CD4-positive, alpha-beta T cell treated with Interleukin-17A for 1 hour (primary cell): Measurements from ENCODE around the gene RAET1G.
"Not testable (repeated sequence)": the region's sequence is repeated elsewhere in the genome, so short reads cannot be mapped to it uniquely, and the experiment has no call there.

Experiments used
- DNase-seq: peaks from one replicate; pipeline ENCODE4 v3.0.0-alpha.2; 2020

The RAET1G gene

DNA sequence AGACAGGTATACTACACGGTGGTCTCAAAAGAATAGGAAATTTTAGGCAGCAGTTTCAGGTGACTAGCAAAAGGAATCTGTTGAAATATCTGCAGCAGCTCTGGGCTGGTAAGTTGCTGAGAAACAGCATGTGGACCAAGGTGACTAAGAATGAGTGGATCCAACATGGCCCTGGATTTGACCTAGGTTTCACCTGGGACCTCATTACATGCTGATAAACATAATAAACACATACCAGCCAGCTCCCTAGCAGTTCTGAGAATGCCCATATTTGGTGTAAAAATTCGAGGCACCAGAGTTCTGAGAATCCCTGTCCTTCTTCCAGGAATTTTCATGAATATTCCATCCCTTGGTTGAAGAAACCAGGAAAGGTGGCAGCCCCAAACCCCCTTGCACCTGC lies 30.5 kb upstream of the RAET1G start:
- DNase-seq, result not testable (repeated sequence)

DNA sequence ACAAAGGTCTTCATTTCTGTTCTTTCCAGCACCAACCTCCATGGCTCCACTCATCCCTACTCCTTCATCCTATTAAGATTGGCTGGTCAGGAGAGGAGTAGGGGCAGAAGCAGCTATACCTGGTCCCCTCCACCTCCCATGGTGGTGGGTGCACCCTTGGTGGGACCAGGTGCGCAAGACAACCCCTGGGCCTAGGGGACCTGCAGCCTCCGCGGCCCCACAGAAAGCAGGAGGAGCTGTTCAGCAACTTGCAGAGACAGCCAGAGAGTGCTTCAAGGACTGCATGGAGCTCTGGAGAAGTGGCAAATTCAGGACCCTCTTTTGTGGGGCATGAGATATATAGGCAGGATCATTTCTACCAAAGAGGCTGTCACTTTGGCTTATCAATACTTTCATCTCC lies 28.7 kb upstream of the RAET1G start:
- DNase-seq, result no peak

GRCh38 chr6:149951096-149951495 lies 28.2 kb upstream of the RAET1G start:
- DNase-seq, result no peak

DNA sequence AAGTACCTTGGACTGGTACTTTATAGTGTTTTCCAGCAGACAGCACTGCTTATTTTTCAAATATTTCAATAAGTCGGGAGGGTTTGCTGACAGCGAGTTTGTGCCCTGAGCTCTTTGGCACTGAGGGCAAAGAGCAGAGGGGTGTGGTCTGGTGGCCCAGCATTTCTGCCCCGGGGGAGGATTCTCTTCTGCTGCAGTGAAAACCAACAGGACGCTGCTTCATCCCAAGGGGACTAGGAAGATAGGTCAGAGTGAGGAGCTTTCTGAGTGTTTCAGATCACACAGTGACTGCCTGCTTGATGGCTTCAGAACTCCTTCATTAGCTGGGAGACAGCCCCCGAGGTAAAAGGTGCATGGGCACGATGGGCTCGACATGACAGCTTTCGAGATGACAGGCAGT lies 27.5 kb upstream of the RAET1G start:
- no peak for DNase-seq

DNA sequence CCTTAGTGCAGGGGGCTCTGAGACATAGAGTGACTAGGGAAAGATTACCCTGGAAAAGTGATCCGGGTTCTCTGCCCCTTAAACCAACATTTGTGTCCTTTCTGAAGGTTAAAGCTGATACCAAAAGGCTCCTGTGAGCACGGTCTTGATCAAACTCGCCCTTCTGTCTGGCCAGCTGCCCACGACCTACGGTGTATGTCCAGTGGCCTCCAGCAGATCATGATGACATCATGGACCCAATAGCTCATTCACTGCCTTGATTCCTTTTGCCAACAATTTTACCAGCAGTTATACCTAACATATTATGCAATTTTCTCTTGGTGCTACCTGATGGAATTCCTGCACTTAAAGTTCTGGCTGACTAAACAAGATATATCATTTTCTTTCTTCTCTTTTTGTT lies 25.7 kb upstream of the RAET1G start:
- no peak for DNase-seq

DNA sequence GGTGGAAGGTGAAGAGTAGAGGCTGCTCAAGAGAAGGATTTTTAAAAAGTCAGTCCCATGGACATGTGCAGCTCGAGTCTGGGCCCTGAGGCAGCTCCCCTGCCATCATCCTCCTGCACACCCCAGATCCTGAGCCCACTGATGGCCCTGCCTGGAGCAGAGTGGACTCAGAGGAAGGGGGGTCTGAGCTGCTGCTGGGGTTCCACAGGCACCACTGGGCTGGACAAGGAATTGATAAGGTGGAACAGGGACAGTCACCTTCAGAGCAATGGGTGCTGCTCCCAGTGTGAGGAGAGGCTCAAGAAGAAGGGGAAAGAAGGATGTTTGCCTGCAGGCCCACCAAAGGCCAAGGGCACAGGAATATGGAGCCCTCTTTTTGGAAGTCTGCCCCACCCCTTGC lies 25.1 kb upstream of the RAET1G start:
- no peak for DNase-seq

- not testable (repeated sequence) for DNase-seq
Measured at GRCh38 chr6:149947533-149947932, 24.6 kb upstream of the RAET1G start.

GRCh38 chr6:149946631-149947030 lies 23.7 kb upstream of the RAET1G start:
- DNase-seq, result not testable (repeated sequence)

DNA sequence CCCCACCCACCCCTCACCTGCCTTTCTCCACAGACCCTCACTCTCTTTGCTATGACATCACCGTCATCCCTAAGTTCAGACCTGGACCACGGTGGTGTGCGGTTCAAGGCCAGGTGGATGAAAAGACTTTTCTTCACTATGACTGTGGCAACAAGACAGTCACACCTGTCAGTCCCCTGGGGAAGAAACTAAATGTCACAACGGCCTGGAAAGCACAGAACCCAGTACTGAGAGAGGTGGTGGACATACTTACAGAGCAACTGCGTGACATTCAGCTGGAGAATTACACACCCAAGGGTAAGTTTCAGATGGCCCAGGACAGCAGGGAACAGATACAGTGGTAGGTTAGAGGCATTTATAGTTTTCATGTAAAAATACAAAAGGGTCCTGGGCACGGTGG lies 22.4 kb upstream of the RAET1G start:
- DNase-seq, result not testable (repeated sequence)

- not testable (repeated sequence) for DNase-seq
Measured at GRCh38 chr6:149943321-149943720, 20.4 kb upstream of the RAET1G start.

DNA sequence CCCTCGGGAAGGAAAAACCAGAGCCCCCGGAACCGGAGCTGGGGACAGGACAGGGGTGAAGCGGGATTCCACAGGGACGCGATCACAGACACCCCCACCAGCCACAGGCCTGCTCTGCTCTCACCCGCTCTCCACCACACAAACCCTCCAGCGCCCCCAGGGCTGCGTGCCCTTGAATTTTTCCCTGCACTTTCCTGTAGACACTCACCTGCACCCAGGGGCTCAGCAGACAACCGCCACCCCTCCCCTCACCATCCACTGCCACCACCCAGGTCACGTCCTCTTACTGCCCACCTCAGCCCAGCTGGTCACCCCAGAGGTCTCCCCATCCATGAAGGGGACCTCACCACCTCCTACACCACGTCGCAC lies 19.5 kb upstream of the RAET1G start:
- DNase-seq, result no peak

GRCh38 chr6:149941583-149942460 lies 18.9 kb upstream of the RAET1G start, which contains the start of gene ULBP2:
Gene ULBP2, plus strand, starts transcription at chr6:149942014. Its CDS starts 59 bp downstream, at chr6:149942073.
- DNase-seq, result peak; percentile 96

DNA sequence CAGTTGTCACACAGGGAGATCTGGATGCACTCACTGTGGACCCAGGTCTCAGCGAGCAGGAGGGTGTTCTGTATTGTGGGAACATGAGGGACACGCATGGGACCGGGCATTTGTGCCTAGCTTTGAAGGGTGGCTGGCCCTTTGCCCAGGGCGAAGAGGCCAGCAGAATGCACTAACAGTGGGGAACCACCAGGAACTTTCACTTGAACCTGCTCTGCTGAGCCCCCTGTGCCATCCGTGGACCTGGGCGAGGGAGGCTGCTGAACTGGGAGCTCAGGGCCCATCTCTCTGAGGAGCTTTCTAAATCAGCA lies 17.7 kb upstream of the RAET1G start:
- DNase-seq, result no peak

DNA sequence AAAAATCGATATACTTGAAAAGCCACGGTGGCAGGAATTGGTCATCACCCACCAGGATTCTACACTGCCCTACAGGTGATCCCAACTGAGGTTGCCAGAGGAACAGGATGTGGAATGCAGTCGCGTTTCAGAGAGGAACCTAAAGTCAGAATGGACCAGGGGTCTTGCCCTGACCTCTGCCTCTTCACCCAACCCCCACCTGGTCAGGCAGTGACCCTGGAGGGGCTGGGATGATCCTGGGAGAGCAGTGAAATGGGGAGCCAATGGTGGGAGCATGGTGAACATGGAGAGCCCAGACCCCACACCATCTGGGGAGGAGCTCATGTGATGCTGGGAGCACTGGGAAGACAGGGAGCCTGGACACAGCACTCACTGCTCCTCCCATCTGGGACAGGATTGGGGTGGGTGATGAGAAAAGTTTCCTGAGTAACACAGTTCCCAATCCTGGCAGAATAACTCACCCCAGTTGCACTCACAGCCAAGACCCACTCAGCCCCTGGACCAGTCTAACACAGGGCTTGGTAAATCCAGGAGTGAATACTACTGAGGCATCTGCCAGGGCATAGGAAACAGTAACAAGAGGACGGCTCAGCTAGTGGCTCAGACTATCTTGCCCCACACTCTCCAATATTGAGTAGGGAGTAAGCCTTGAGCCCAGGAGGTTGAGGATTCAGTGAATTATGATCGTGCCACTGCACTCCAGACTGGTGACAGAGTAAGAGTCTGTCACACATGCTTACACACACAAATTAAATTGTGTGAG lies 17.2 kb upstream of the RAET1G start:
- no peak for DNase-seq

DNA sequence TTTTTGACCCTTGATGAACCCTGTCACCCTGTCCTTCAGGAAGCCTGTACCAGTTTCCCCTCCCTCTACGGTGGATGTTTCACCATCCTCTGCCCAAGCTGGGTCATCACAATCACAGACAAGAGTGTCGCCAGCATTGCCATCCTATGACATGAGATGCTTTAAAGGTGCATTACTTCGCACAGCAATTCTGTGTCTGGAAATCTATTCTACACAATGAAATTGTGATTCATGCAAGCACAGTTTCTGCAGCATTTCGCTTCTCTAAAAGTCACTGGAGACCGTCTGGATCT lies 16.4 kb upstream of the RAET1G start:
- DNase-seq, result no peak

DNA sequence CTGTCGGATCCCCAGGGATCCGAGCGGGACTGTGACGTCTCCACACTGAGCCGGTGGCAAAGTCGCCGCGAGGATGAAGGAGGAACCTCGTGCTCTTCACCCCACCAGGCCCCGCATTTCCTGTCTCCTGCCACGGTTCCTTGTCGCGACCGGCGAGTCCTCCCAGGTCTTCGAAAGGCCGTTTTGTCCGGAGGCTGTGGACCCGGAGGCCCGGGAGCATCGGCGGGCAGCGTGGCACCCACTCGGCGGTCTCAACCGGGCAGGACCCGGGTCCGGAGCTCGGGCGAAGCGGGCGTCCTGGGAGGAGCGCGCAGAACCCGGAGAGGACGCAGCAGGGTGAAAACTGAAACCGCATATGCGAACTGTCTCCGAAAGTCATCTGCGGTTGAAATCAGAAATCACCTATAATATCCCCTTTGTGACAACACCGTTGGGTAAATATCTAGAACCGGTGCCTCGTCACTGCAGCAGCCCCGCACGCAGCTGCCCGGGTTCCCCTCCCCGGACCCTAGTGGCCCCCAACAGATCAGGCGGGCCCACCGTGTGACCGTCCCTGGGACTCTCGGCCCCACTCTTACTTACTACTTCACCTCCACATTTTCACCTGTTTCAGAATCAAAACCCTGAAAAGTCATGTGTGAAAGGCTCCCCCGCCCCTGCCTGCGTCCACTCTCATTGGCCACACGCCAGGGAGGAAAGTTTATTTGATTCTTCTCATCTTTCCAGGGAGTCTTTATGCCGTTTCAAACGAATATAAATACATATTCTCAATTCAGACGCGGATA lies 15.8 kb upstream of the RAET1G start:
- DNase-seq, result peak; percentile 83

DNA sequence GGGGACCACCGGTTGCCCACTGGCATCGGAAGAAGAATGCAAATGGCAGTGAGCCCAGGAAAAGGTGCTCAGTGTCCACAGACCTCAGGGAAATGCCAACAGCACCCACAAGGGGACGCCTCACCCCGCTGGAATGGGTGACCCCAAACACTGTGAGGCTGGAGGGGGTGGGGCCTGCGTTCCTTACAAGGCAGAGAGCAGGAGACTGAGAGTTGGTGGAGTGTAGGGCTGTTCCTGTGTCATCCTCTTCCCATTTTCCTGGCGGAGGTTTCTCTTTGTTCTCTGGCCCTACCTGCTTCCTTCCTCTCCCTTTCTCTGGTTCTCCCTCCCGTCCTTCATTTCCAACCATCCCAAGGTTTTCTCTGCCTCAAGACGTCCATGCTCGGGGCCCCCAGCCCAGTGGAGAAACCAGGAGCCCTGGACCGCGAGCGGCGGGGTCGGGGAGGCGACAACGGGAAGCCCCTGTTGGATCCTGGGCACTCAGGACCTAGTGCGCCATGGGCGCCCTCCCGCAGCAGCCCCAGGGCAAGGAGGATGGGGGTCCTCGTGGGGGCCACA lies 15.2 kb upstream of the RAET1G start:
- not testable (repeated sequence) for DNase-seq

- no peak for DNase-seq
Measured at GRCh38 chr6:149936743-149937142, 13.8 kb upstream of the RAET1G start.

GRCh38 chr6:149935668-149936067 lies 12.7 kb upstream of the RAET1G start:
- no peak for DNase-seq

GRCh38 chr6:149935246-149935645 lies 12.3 kb upstream of the RAET1G start:
- DNase-seq, result no peak

DNA sequence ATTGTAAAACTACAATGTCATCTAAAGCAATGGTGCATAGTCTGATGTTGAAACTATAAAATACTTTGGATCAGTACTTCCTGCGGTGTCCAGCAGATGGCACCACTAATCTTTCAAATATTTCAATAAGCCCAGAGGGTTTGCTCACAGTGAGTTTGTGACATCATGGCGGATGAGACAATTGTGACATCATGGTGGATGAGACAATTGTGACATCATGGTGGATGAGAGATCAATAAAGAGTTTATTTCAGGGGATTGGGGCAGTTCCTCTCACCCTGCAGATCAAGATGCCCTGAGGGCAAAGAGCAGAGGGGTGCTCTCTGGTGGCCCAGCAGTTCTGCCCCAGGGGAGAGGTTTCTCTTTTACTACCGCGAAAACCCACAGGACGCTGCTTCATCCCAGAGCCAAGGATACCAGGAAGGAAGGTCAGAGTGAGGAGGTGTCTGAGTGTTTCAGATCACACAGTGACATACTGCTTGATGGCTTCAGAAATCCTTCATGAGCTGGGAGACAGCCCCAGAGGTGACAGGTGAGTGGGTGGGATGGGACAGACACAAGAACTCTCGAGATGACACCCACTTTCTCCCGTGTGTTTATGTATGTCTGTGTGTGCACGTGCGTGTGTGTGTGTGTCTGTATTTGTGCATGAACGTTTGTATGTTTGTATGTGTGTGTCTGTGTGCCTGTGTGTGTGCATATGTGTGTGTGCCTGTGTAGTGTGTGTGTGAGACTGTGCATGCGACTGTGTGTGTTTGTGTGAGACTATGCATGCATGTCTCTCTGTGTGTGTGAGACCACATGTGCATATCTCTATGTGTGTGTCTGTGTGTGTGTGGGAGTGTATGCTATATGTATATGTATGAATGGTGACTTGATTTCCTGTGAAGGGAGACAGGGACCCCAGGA lies 11.6 kb upstream of the RAET1G start:
- DNase-seq, result peak; percentile 86

DNA sequence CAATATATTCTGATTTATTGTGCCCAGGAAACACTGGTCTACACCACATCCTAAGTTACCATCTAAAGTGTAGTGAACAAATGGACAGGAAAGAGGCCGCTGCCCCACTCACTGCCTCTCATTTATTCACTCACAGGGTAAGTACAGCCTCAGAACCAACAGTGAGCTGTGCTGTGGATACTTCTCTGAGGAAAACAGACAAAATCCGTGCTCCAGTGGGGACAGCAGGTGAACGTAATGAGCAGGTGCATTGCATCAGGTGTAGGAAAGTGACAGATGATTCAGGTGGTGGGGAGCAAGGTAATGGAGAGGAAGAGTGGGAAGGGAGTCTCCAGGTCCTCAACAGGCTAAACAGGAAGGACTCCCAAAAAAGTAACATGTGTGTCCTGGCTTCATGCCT lies 10.5 kb upstream of the RAET1G start:
- DNase-seq, result no peak
